HCT116 (cell line): Measurements from ENCODE around the gene CASZ1. TPM values are rescaled to one million over a fixed set of nuclear protein-coding genes. Genes with fewer than 3 reads are reported as not detected.

Experiments
- ATAC-seq: fragments of 200-7000 bp; cut with Tn5 transposase; 2 replicates; pipeline ENCODE4 v1.9.1; 2020; ENCODE audit warnings: mild to moderate bottlenecking, moderate library complexity
- BruUV-seq: library from RNA; stranded (reverse); fragments of 400-500 nt; replicated peaks from 2 replicates; lab custom pipeline; 2021; lab: Mats Ljungman, UMichigan
- CTCF ChIA-PET: fragments of 300-600 bp; sonication (Branson Sonifier 250); formaldehyde crosslinking; loops from one replicate; lab custom pipeline; 2021; ENCODE audit warnings: antibody characterized with exemption; lab: Charles Lee
- POLR2A ChIA-PET: fragments of 300-600, 350-600 bp; sonication (Branson Sonifier 250); formaldehyde crosslinking; loops from one replicate; lab custom pipeline; 2021; ENCODE audit warnings: antibody characterized with exemption; lab: Charles Lee
- RAD21 ChIA-PET, 2 experiments: fragments of 300-600 bp; sonication (Branson Sonifier 250); formaldehyde crosslinking; loops; one replicate each; lab custom pipeline; 2023; ENCODE audit warnings: low total read pairs in 2 of 2; ENCODE audit not compliant: uncharacterized antibody in 2 of 2, unreplicated experiment in 2 of 2, low non-redundant PET in 1 of 2; lab: Charles Lee
- DNase-seq: peaks from one replicate; pipeline ENCODE4 v3.0.0-alpha.2; 2010; ENCODE audit warnings: low read depth, low spot score
- H2AFZ ChIP-seq: fragments of 200-600 bp; shearing (Covaris generic), sonication (generic); 2 replicates; pipeline ENCODE4 v1.6.1; 2017; ENCODE audit warnings: low read depth, mixed run types, mixed read lengths, antibody characterized with exemption, low read length; ENCODE audit not compliant: poor library complexity, severe bottlenecking
- H3K27ac ChIP-seq: 2 replicates; pipeline ENCODE4 v1.5.1; 2012; ENCODE audit warnings: low read depth, low read length
- H3K27me3 ChIP-seq: fragments of 200-600 bp; sonication (generic); 2 replicates; pipeline ENCODE4 v1.6.1; 2016; ENCODE audit warnings: mixed run types, low read length, mixed read lengths; ENCODE audit not compliant: insufficient read depth
- H3K36me3 ChIP-seq, 2 experiments: fragments of 200-500 bp in 1 of 2; fragments of 200-600 bp in 1 of 2; sonication (Bioruptor generic) in 1 of 2; sonication (generic) in 1 of 2; 2 replicates each; pipeline versions ENCODE4 v1.5.1 to v1.6.1; 2014 to 2016; ENCODE audit warnings: low read length in 2 of 2, inconsistent platforms in 1 of 2, mixed read lengths in 1 of 2, mixed run types in 1 of 2; ENCODE audit not compliant: insufficient read depth in 2 of 2, control insufficient read depth in 1 of 2
- H3K4me1 ChIP-seq, 2 experiments: fragments of 200-600 bp in 1 of 2; sonication (generic) in 1 of 2; 2 replicates each; pipeline versions ENCODE4 v1.5.1 to v1.6.1; 2012 to 2017; ENCODE audit warnings: low read length in 2 of 2, inconsistent platforms in 1 of 2, mild to moderate bottlenecking in 1 of 2, mixed read lengths in 1 of 2, mixed run types in 1 of 2, moderate library complexity in 1 of 2; ENCODE audit not compliant: insufficient read depth in 2 of 2, control insufficient read depth in 1 of 2
- H3K4me2 ChIP-seq: fragments of 200-600 bp; sonication (generic); 2 replicates; pipeline ENCODE4 v1.6.1; 2017; ENCODE audit warnings: mixed run types, low read length, mixed read lengths
- H3K4me3 ChIP-seq, 2 experiments: fragments of 200-600 bp in 1 of 2; sonication (generic) in 1 of 2; replicated peaks in 1 of 2; 2 replicates each; pipeline ENCODE4 v1.5.1; 2011 to 2016; ENCODE audit warnings: low read length in 2 of 2, control low read depth in 1 of 2, low read depth in 1 of 2, mild to moderate bottlenecking in 1 of 2, mixed read lengths in 1 of 2, mixed run types in 1 of 2
- H3K79me2 ChIP-seq: fragments of 200-600 bp; sonication (generic); 2 replicates; pipeline ENCODE4 v1.6.1; 2017; ENCODE audit warnings: mild to moderate bottlenecking, mixed run types, low read length, moderate library complexity, mixed read lengths; ENCODE audit not compliant: insufficient read depth
- H3K9ac ChIP-seq: fragments of 200-600 bp; sonication (generic); 2 replicates; pipeline ENCODE4 v1.6.1; 2016; ENCODE audit warnings: low read length, mixed read lengths
- H3K9me2 ChIP-seq: fragments of 200-600 bp; sonication (generic), shearing (Covaris generic); 2 replicates; pipeline ENCODE4 v1.6.1; 2017; ENCODE audit warnings: mixed run types, mild to moderate bottlenecking, moderate library complexity; ENCODE audit not compliant: insufficient read depth
- H3K9me3 ChIP-seq, 2 experiments: fragments of 200-500 bp in 1 of 2; fragments of 200-600 bp in 1 of 2; sonication (Bioruptor generic) in 1 of 2; sonication (generic) in 1 of 2; 2 replicates each; pipeline ENCODE4 v1.6.1; 2014 to 2017; ENCODE audit warnings: low read length in 2 of 2, mixed read lengths in 2 of 2, inconsistent platforms in 1 of 2, low read depth in 1 of 2, mild to moderate bottlenecking in 1 of 2, mixed run types in 1 of 2, moderate library complexity in 1 of 2; ENCODE audit not compliant: control insufficient read depth in 1 of 2, insufficient read depth in 1 of 2
- H4K20me1 ChIP-seq: fragments of 200-600 bp; sonication (generic), shearing (Covaris generic); 2 replicates; pipeline ENCODE4 v1.6.1; 2017; ENCODE audit warnings: mixed run types, mild to moderate bottlenecking, moderate library complexity; ENCODE audit not compliant: insufficient read depth
- CBX3 ChIP-seq: IDR thresholded peaks from 2 replicates; pipeline ENCODE4 v1.6.1; 2012; ENCODE audit warnings: low read depth
- CEBPB ChIP-seq: IDR thresholded peaks from 2 replicates; pipeline ENCODE4 v1.6.1; 2012; ENCODE audit warnings: low read depth
- EGR1 ChIP-seq: IDR thresholded peaks from 2 replicates; pipeline ENCODE4 v1.6.1; 2012; ENCODE audit warnings: low read depth
- ELF1 ChIP-seq: IDR thresholded peaks from 2 replicates; pipeline ENCODE4 v1.6.1; 2012; ENCODE audit warnings: low read depth, borderline replicate concordance
- EZH2 ChIP-seq: fragments of 200-600 bp; sonication (generic); IDR thresholded peaks from 2 replicates; pipeline ENCODE4 v1.6.1; 2017; ENCODE audit warnings: antibody characterized with exemption, mixed run types
- FOSL1 ChIP-seq: IDR thresholded peaks from 2 replicates; pipeline ENCODE4 v1.6.1; 2012; ENCODE audit warnings: low read depth
- JUND ChIP-seq: IDR thresholded peaks from 2 replicates; pipeline ENCODE4 v1.6.1; 2012
- POLR2AphosphoS5 ChIP-seq: IDR thresholded peaks from 2 replicates; pipeline ENCODE4 v1.6.1; 2011; ENCODE audit warnings: mild to moderate bottlenecking, low read depth, low read length, moderate library complexity
- SIN3A ChIP-seq: IDR thresholded peaks from 2 replicates; pipeline ENCODE4 v1.6.1; 2012; ENCODE audit warnings: low read depth
- SP1 ChIP-seq: IDR thresholded peaks from 2 replicates; pipeline ENCODE4 v1.6.1; 2012; ENCODE audit warnings: low read depth
- SRF ChIP-seq: IDR thresholded peaks from 2 replicates; pipeline ENCODE4 v1.6.1; 2012; ENCODE audit warnings: low read depth
- YY1 ChIP-seq: IDR thresholded peaks from 2 replicates; pipeline ENCODE4 v1.6.1; 2011; ENCODE audit warnings: low read length, low read depth, moderate library complexity, mild to moderate bottlenecking; ENCODE audit not compliant: insufficient replicate concordance; ENCODE audit errors: extremely low read depth
- ZNF274 ChIP-seq: fragments of 200-500 bp; sonication (Bioruptor generic); IDR thresholded peaks from 2 replicates; pipeline ENCODE4 v1.6.1; 2014; ENCODE audit warnings: mild to moderate bottlenecking, low read depth, low read length, inconsistent platforms
- intact Hi-C: fragments of 100-400 bp; cut with micrococcal nuclease; formaldehyde crosslinking; loops from 2 replicates; pipeline ENCODE4 v1.10.0; 2022
- total RNA-seq: library from RNA; stranded (reverse); gene quantifications from one replicate; pipeline ENCODE4 v1.2.1, GENCODE V29; 2021; ENCODE audit not compliant: unreplicated experiment
- TF ChIP-seq, protein P1 (sequence below): IDR thresholded peaks from 2 replicates; pipeline ENCODE4 v1.6.1; 2012
- TF ChIP-seq, protein P2 (sequence below): IDR thresholded peaks from 2 replicates; pipeline ENCODE4 v1.6.1; 2011; ENCODE audit warnings: mild to moderate bottlenecking, low read length, moderate library complexity; ENCODE audit not compliant: insufficient replicate concordance; ENCODE audit errors: extremely low read depth
- TF ChIP-seq, protein P3 (sequence below), 3 experiments: fragments of 200-600 bp in 1 of 3; sonication (generic) in 1 of 3; IDR thresholded peaks in 2 of 3; conservative IDR thresholded peaks in 1 of 3; 2 replicates each; pipeline ENCODE4 v1.5.1; 2012 to 2017; ENCODE audit warnings: low read depth in 2 of 3, low read length in 2 of 3, antibody characterized with exemption in 1 of 3, borderline replicate concordance in 1 of 3, control low read depth in 1 of 3, mild to moderate bottlenecking in 1 of 3, mixed read lengths in 1 of 3, mixed run types in 1 of 3, moderate library complexity in 1 of 3; ENCODE audit not compliant: insufficient read depth in 1 of 3

CASZ1 gene
- total RNA-seq, 1 experiment from 2014 or later = 7.7 TPM

DNA sequence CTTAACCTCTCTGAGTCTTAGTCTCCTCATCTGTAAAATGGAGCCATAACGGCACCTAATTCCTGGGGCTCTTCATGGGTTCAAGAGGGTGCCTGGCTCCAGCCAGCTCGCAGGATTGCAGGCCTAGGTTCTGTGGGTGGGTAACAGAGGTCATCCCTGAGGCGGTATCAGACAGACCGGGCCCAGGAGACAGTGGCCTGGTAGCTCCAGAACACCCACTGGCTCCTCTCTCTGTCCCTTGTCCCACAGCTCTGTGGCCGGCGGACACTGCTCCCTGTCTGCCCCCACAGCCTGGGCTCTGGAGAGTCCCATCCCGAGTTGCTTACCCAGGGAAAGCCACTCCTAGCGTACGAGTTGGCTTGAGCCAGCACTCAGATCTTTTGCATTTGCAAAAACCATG lies 171.4 kb downstream of the CASZ1 start:
- Histone ChIP-seq H3K4me2 (no peak overlapping the region), H3K4me3 (no peak overlapping the region), H3K36me3 (no peaks in the 10 kb centered on the region; a peak in 1 of 4 replicates), H2AFZ (no peak overlapping the region), H3K4me1 (no peaks in the 10 kb centered on the region), H4K20me1 (no peaks in the 10 kb centered on the region), H3K9me2 (no peaks in the 10 kb centered on the region), H3K9me3 (no peaks in the 10 kb centered on the region), H3K79me2 (no peaks in the 10 kb centered on the region), H3K27me3 (no peaks in the 10 kb centered on the region), H3K27ac (no peak overlapping the region), H3K9ac (no peak overlapping the region)
- ChIA-PET POLR2A (no interaction called here), CTCF (no interaction called here), RAD21 (interaction anchor here in 1 of 2 experiments (0.5 kb wide), 1 partner anchor 118 kb away, joined by 3 read pairs; no protein-coding TSS in a partner anchor)
- no TSS peak for BruUV-seq
- DNase-seq = no peak
- no peak for TF ChIP-seq CEBPB
- TF ChIP-seq FOSL1 = no peak
- TF ChIP-seq EGR1 = no peak
- TF ChIP-seq YY1 = no peak
- TF ChIP-seq ZNF274 = no peak
- no peak for TF ChIP-seq JUND
- TF ChIP-seq SRF = no peak
- TF ChIP-seq EZH2 = no peak
- TF ChIP-seq, protein P1, sequence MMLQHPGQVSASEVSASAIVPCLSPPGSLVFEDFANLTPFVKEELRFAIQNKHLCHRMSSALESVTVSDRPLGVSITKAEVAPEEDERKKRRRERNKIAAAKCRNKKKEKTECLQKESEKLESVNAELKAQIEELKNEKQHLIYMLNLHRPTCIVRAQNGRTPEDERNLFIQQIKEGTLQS = no peak
- no peak for TF ChIP-seq SIN3A
- TF ChIP-seq, protein P2, sequence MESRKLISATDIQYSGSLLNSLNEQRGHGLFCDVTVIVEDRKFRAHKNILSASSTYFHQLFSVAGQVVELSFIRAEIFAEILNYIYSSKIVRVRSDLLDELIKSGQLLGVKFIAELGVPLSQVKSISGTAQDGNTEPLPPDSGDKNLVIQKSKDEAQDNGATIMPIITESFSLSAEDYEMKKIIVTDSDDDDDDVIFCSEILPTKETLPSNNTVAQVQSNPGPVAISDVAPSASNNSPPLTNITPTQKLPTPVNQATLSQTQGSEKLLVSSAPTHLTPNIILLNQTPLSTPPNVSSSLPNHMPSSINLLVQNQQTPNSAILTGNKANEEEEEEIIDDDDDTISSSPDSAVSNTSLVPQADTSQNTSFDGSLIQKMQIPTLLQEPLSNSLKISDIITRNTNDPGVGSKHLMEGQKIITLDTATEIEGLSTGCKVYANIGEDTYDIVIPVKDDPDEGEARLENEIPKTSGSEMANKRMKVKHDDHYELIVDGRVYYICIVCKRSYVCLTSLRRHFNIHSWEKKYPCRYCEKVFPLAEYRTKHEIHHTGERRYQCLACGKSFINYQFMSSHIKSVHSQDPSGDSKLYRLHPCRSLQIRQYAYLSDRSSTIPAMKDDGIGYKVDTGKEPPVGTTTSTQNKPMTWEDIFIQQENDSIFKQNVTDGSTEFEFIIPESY = no peak
- TF ChIP-seq POLR2AphosphoS5 = no peak
- no peak for TF ChIP-seq ELF1
- TF ChIP-seq, protein P3, sequence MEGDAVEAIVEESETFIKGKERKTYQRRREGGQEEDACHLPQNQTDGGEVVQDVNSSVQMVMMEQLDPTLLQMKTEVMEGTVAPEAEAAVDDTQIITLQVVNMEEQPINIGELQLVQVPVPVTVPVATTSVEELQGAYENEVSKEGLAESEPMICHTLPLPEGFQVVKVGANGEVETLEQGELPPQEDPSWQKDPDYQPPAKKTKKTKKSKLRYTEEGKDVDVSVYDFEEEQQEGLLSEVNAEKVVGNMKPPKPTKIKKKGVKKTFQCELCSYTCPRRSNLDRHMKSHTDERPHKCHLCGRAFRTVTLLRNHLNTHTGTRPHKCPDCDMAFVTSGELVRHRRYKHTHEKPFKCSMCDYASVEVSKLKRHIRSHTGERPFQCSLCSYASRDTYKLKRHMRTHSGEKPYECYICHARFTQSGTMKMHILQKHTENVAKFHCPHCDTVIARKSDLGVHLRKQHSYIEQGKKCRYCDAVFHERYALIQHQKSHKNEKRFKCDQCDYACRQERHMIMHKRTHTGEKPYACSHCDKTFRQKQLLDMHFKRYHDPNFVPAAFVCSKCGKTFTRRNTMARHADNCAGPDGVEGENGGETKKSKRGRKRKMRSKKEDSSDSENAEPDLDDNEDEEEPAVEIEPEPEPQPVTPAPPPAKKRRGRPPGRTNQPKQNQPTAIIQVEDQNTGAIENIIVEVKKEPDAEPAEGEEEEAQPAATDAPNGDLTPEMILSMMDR (IDR thresholded peaks at IDR 0.05 in 2 of 3, conservative IDR thresholded peaks at IDR 0.05 in 1 of 3; ENCODE audit: borderline replicate concordance in 1 of 3, insufficient read depth in 1 of 3, low read depth in 2 of 3, low read length in 2 of 3) = no peak
- no peak for TF ChIP-seq SP1
- no peak for TF ChIP-seq CBX3
- no peak for ATAC-seq
- intact Hi-C loops = no loop called here
